Measurements from ENCODE around the gene SLC24A3.

SLC24A3 gene

DNA sequence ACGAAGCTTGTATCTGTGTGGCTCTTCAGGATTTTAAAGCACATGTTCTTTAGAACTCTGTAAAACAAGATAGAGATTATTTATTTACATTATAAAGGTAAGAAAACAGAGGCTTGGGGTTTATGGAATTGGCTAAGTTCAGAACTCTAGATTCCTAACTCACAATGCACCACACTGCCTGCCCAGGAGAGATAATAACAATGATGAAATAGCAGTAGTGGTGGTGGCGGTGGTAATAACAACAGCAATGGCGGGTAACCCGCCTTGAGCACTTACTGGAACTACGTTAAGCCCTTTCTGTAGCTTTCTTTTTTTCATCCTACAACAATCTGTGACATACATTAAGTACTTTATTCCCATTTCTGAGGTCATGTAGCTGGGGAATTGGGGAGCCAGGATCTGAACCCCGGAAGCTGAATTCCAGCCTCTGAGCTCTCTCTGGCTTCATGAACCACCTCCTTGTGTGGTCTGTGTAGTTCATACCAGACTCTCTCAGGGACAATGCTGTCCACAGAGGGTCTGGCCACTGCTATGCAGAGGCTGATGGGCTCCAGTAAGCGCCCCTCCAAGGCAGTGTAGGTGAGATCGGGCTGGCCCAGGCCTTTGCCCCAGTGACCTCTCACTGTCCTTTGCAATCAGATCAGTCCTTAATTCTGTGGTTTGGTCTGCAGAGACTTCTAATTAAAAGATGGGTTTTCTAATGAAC lies 260.9 kb downstream of the SLC24A3 start:
- DNase-seq, result no peak

GRCh38 chr20:19473922-19474286 lies 261.5 kb downstream of the SLC24A3 start:
- DNase-seq, result no peak

GRCh38 chr20:19478320-19478895 lies 266.0 kb downstream of the SLC24A3 start:
- no peak for DNase-seq

DNA sequence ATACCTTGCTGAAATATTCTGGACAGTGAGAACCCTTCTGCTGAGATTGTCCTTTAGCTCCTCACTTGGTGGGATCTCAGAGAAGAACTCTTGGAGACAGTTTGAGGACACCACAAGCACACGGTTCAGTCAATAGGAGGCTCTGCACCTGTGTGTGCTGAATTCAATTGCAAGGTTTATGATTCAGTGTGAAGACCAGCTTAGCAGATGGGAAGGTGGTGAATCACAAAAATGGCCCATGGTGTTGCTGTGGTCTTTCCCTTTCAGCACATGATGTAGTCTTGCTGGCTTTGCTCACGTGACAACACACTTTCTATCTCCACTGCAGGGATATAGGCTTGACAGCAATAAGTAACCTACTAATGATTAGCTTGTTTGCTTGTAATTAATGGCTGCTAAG lies 270.3 kb downstream of the SLC24A3 start:
- no peak for DNase-seq

GRCh38 chr20:19483309-19483708 lies 270.9 kb downstream of the SLC24A3 start:
- no peak for DNase-seq

DNA sequence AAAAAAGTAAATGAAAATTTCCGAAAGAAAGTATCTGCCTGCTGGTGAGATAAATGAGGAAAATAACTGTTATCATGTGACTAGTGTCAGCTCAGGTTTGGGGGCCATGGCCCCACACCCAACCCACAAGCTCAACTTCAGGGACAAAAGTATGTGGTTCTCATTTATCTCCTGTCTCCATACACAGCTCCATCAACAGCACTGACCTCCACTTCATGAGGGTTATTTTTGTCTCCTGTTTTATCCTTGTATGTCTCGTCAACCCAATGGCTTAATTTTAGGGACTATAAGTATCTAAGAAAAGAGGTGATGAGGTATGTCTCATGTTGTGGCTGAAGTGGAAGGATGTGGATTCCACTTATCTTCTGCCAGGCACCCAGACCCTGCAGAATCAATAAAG lies 274.0 kb downstream of the SLC24A3 start:
- DNase-seq, result no peak

- no peak for DNase-seq
Observed at GRCh38 chr20:19487420-19487819, 275.0 kb downstream of the SLC24A3 start.

GRCh38 chr20:19491241-19491640 lies 278.8 kb downstream of the SLC24A3 start:
- DNase-seq, result no peak

DNA sequence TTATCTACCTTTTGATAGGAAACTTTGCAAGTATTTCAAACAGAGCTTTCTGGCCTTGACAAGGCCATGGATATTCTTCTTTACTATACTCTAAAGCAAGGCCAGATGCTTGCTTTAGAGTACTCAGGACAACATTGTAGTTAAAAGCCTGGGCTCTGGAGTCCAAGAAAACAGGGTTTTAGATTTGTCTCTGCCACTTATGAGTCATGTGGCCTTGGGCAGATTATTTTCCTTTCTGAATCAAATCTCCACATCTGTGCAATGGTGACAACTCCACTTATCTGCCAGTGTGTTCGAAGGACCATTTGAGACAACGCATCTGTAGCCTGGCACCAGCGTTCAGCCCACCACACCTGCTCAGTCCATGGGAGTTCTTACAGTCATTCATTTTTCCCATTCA lies 279.7 kb downstream of the SLC24A3 start:
- no peak for DNase-seq

- DNase-seq, result peak; percentile 56
Observed at GRCh38 chr20:19492687-19493336, 280.4 kb downstream of the SLC24A3 start.

DNA sequence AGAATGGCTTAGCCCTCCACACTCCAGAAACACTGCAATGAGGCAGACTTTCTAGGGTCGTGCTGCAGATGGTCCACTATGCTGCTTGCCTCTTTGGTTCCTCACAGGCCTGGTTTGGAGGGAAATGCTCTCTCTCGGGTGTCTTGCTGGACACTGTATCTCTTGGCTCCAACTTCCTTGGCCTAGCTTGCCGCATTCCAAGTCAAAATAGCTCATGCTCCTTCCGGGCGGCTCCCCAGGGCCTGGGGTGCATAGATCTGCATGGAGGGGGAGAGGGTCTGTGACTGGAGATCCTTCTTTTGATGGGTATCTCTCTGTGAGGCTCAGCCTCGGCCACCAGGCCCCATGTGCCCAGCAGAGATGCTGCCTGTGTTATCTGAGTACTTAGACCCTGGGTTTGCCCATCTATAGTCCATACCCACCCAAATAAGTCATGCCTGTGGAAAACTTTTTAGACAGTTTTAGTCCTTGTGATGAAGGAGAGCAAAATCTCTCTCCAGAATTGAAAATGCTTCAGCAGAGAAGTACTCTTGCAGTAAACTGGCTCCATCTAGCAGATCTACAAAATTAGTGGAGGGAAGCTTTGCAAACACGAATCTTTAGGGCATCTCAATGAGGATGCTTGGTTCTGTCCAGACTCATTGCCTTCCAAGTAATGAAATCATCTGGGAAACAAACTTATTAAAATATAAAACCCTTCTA lies 281.5 kb downstream of the SLC24A3 start:
- DNase-seq, result no peak

DNA sequence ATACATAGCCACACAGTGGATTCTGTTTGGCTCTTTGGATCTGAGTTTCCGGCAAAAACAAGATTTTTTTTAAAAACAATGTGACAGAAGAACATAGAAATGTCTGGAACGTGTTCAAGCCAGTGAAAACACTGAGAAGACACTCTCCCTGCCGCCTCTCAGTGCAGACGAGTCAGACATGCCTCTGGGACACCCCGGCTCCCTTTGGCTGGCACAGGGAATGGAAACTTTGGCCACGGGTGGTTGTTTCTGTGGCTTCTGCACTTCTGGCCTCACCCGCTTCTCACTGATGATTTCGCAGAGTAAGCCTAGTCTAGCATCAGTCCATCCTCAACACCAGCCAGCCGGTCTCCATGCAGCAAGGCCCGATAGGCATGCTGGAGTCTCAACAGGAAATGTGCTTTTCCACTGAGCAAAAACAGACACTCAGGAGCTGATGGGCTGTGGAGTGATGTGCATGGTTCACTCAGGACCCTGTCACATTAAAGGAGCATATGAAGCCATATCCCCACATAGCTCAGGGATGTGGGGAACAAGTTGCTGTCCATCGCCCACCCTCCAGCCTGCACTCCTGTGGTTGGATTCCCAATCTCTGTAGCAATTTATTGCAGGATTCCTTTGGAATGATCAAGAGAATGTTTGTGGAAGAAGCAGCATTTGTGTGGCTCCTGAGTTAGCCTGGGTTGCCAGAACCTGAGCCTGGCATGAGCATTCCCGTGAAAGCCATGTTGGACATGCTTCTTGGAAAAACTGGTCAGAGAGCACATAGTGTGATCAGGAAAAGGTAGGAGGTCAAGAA lies 283.7 kb downstream of the SLC24A3 start:
- DNase-seq, result no peak

DNA sequence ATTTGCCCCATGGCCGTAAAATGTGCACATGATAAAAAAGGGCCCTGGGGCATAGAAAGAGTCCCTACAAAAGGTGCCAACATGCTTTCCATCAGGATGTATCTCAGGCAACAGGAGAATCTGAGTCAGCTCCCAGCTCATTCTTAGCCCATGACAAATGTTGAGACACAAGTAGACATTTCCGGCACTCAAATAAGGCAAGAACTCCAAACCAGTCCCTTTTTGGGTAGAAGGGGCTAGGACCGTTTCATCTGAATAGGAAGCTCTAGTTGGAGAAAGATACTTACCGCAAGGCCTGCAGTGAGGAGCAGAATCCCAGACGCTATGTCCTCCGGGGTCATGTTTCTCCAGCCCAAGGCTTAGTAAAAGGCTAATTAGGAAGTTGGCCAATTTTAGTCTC lies 284.6 kb downstream of the SLC24A3 start:
- no peak for DNase-seq

GRCh38 chr20:19498756-19499155 lies 286.3 kb downstream of the SLC24A3 start:
- DNase-seq, result no peak

DNA sequence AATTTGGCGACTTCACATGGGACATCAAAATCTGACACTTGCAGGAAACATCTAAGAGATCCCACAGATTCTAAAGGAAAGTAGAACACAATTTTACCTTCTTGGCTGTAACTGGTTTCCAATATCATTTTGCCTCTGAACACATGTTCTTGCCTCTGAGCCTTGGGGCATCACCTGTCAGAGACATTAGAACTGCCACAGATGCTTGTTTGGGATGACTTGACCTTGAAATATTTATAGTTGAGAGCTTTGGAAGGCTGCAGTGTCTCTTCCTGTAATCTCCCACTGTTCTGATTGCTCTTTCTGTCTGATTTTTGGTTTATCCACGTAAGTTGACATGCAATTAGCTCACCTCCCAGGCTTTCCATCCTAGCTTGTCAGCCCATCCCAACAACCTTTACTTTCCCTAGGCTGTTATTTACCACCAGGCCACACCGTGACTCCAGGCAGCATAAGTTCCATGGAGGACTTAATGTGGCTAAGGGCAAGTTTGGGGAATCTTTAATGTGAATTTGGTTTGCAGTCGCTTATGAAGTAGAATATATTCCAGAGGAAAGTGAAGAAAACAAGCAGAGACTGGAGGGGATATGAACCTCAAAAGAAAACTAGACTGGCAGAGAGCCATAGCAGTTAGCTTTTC lies 289.2 kb downstream of the SLC24A3 start:
- no peak for DNase-seq

DNA sequence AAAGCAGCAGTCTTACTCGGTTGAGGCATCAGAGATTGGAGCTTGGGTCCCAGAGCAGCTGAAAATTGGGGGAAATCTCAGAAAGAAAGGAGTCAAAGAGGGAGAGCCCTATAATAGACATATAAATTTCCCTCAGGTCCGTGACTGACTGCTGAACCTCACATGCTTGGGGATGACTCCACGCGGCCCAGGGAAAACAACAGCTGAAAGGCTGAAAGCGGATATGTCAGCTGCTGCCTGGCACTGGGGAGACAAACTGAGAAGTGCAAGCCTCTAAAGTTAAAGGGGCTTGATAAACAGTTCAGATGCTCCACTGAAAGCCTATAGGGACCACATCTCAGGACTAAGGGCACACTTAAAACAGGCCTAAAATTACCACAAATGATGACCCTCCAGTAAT lies 289.7 kb downstream of the SLC24A3 start:
- DNase-seq, result no peak

DNA sequence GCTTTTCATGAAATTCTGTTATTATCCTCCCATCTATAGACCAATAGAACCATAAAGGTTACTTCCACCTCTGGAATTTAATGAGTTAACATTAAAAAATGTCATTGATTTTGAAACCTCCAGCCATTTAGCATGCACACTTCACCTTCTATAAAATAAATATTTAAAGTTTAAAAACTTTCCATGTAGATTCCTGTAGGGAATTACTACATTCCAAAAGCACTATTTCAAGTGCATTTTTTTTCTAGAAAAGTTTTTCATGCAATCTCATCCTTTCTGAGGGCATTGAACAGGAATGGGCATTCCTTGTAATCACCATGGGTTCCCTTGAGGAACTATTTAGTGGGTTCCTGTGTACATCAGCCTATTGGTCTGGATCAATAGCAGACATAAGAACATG lies 291.8 kb downstream of the SLC24A3 start:
- no peak for DNase-seq

DNA sequence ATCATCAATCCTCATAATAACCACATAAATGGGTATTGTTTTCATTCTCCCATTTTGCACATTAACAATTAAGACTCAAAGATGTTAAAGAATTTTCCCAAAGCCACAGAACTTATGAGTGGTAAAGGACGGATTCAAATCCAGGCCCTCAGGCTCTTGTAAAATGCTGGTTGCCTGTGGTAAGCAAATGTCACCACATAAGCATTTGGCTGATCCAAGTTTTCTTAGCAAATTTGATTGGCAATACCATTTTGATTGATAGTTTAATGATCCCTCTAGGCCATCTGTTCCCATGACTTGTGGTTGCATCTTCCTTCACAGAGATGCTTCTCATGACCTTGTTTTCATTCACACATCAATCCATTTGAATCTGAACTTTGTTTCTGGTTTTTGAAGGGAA lies 293.6 kb downstream of the SLC24A3 start:
- DNase-seq, result no peak

DNA sequence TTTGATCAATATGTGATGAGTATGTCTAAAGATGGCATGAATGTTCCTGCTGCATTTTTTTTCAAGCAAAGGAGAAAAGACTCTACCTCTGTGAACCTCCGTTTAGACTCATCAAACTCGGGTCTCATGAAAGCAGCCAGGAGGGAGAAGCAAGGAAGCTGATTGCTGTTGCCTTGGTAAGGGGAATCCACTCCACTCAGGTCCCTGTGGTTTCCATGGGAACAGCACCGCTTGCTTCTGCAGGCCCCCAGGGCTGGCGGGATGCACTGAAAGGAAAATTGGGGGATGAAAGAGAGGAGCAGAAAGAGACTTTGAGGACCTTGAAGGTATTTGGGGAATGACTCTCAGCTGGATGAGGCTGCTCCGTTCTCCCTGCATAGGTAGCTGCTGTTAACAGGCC lies 296.0 kb downstream of the SLC24A3 start:
- DNase-seq, result no peak

GRCh38 chr20:19510611-19511010 lies 298.2 kb downstream of the SLC24A3 start:
- DNase-seq, result no peak

DNA sequence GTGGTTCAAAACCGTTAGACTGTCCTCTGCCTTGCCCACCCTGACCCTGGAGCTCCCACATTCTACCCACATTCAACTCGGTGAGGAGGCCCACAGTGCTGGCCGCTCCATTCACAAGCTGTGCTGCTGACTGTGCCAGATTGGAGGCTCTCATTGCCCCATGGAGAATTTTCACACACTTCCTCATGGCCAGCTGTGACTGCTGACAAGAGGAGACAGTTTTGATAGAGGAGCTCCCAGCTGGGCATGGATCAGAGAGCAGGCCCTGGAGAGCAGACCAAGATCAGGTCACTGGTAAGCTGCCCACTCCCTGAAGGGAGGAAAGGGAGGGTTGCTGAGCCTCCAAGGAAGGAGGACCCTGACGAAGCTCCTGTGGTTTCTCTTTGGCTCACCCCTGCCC lies 299.5 kb downstream of the SLC24A3 start:
- DNase-seq, result no peak

GRCh38 chr20:19512886-19513677 lies 300.6 kb downstream of the SLC24A3 start:
- DNase-seq, result peak; percentile 25
